Heart left ventricle (tissue), 16 donors: Measurements from ENCODE around the gene FOXJ1. TPM values are rescaled to one million over a fixed set of nuclear protein-coding genes. Genes with fewer than 3 reads are reported as not detected.
A peak's percentile ranks its signal among the peaks of the same experiment; 100 is the strongest.

Source experiments
- ATAC-seq, 4 donors: fragments of 200-7000 bp; cut with Tn5 transposase; one replicate each; pipeline ENCODE4 v1.9.1; 2020 to 2022; ENCODE audit warnings: moderate library complexity in 4 of 4, mild to moderate bottlenecking in 3 of 4, moderate number of reproducible peaks in 1 of 4
- DNase-seq, 5 donors: peaks; one replicate each; pipeline ENCODE4 v3.0.0-alpha.2; 2020
- H3K27ac ChIP-seq, 12 donors: fragments of 200-600 bp; sonication (generic) in 4 of 12; one replicate each; pipeline versions ENCODE4 v1.5.0 to v1.8.0; 2016 to 2022; ENCODE audit warnings: mild to moderate bottlenecking in 2 of 12
- H3K27me3 ChIP-seq, 9 donors: fragments of 200-600 bp; sonication (generic) in 2 of 9; one replicate each; pipeline versions ENCODE4 v1.5.1 to v1.8.0; 2016 to 2022; ENCODE audit warnings: mild to moderate bottlenecking in 3 of 9
- H3K36me3 ChIP-seq, 9 donors: fragments of 200-600 bp; sonication (generic) in 2 of 9; one replicate each; pipeline versions ENCODE4 v1.5.0 to v1.8.0; 2018 to 2022; ENCODE audit warnings: mild to moderate bottlenecking in 2 of 9
- H3K4me1 ChIP-seq, 12 donors: fragments of 200-600 bp; sonication (generic) in 4 of 12; one replicate each; pipeline versions ENCODE4 v1.5.0 to v1.8.0; 2016 to 2022; ENCODE audit warnings: mild to moderate bottlenecking in 3 of 12
- H3K4me3 ChIP-seq, 12 donors: fragments of 200-600 bp; sonication (generic) in 4 of 12; one replicate each; pipeline versions ENCODE4 v1.5.0 to v1.8.0; 2017 to 2022; ENCODE audit warnings: mild to moderate bottlenecking in 9 of 12, moderate library complexity in 4 of 12
- H3K9me3 ChIP-seq, 12 donors: fragments of 200-600 bp; sonication (generic) in 4 of 12; one replicate each; pipeline versions ENCODE4 v1.5.0 to v1.8.0; 2016 to 2022; ENCODE audit warnings: mild to moderate bottlenecking in 1 of 12
- CTCF ChIP-seq, 12 donors: fragments of 200-600 bp; sonication (generic) in 4 of 12; IDR thresholded peaks; one replicate each; pipeline versions ENCODE4 v1.5.0 to v1.8.0; 2018 to 2022; ENCODE audit warnings: antibody characterized with exemption in 12 of 12, mild to moderate bottlenecking in 5 of 12
- POLR2A ChIP-seq, 2 donors: fragments of 450-650 bp; IDR thresholded peaks; one replicate each; pipeline ENCODE4 v1.6.1; 2017; ENCODE audit warnings: antibody characterized with exemption in 2 of 2, mild to moderate bottlenecking in 2 of 2, moderate library complexity in 2 of 2
- WGBS, 4 donors: extraction: QIAGEN DNeasy Blood & Tissue Kit in 2 of 4; methylation state at CpG; one replicate each; pipeline versions ENCODE4 v1.1.5 to v1.1.7; 2013 to 2018; 5-methylcytosine and 5-hydroxymethylcytosine counted together
- intact Hi-C, 10 donors: fragments of 100-400 bp; cut with DNase I; formaldehyde crosslinking; loops; one replicate each; pipeline versions ENCODE4 v1.11.1 to v1.14.2; 2022
- polyA plus RNA-seq, 2 donors: library from polyadenylated mRNA; stranded (reverse); fragments of 200-250 nt; gene quantifications; one replicate each; pipeline ENCODE4 v1.2.3, GENCODE V29; 2013
- total RNA-seq, 9 donors: library from RNA; depleted of rRNA in 2 of 9; stranded (reverse); fragments of >200 nt in 2 of 9; fragmentation: NEBNext Ultra II Directional in 3 of 9; extraction: Animal tissue kit (Norgen Biotek cat#: 25700) in 3 of 9; gene quantifications; one replicate each; pipeline versions ENCODE4 v1.1.0 to v1.2.4, GENCODE V29; 2016 to 2023
- donor health status: ischemic (EF 13 %, LVEDD 7.1; RV severe dilation, severe dysfunction).
- donor health status: healthy with polysubstance abuse.
- donor health status: DM: no; HTN: yes; CAD: no.
- donor health status: DM: no; HTN: no; CAD: no.
- donor health status: ischemic (EF 25% LVEDD 6.9; RV normal size, moderate dysfunction).
- donor health status: ischemic (EF 25% LVEDD 5.7; RV mildly dilated, moderate dysfunction).
- donor health status: healthy.
- donor health status: DM: yes; HTN: yes; CAD: no.
- donor health status: ischemic (EF 35%, LVEDD 5.7; RV mildly dilated, moderate dysfunction).
- donor health status: nonischemic (EF 11% LVEDD 7.7; RV severe dilation, severe dysfunction).
- donor health status: DM: yes; HTN: yes; CAD: no.
- donor health status: PGD.
- donor health status: ischemic (EF 29% LVEDD 5.4; RV normal size, mild dysfunction).
- donor health status: nonischemic (EF 23%, LVEDD 6.1; RV moderate dilation, normal function).

Gene FOXJ1
- total and polyA plus RNA-seq, 11 donors, result not detected

GRCh38 chr17:76153640-76154039 lies 12.6 kb upstream of the FOXJ1 start:
- Histone ChIP-seq H3K27ac (no peak overlapping the region), H3K4me1 (no peaks in the 10 kb centered on the region), H3K27me3 (no peaks in the 10 kb centered on the region), H3K4me3 (no peak overlapping the region), H3K9me3 (no peaks in the 10 kb centered on the region), H3K36me3 (no peaks in the 10 kb centered on the region)
- no peak for TF ChIP-seq POLR2A (IDR thresholded peaks at IDR 0.05)
- TF ChIP-seq CTCF (IDR thresholded peaks at IDR 0.05), result peak in 5 of 12 donors; percentile 6 to 18 (median 12)
- ATAC-seq (no peak), DNase-seq (peak in 1 of 5 donors; percentile 19)
- 73 to 77% (median 75%) methylated on average over 5 of the region's 5 CpGs for WGBS, 4 donors
- intact Hi-C loops, result no loop called here

DNA sequence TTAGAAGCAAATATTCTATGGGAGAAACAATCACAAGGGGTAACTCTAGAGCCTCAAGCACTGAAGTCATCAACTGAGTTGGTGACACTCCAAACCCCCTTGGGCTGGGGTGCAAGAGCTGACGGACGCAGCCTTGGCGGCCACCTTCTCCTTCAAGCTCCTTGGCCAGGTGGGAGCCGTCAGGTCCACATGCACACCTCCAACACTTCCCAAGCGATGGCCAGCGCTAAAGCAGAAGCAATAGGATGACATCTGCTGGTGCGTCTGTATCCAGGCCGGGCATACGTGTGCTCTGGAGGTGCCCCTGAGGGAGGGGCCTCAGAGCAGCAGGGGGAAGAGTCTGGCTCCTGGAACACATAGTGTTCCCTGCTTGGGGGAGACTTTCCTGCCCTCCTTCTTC lies 12.2 kb upstream of the FOXJ1 start:
- Histone ChIP-seq H3K27me3 (no peaks in the 10 kb centered on the region), H3K4me3 (no peak overlapping the region), H3K9me3 (no peaks in the 10 kb centered on the region), H3K36me3 (no peaks in the 10 kb centered on the region), H3K27ac (no peak overlapping the region), H3K4me1 (no peaks in the 10 kb centered on the region)
- intact Hi-C loops, result no loop called here
- DNase-seq (peak in 1 of 5 donors; percentile 8), ATAC-seq (no peak)
- WGBS, 4 donors, result 87 to 94% (median 91%) methylated on average over 9 of the region's 9 CpGs
- TF ChIP-seq POLR2A (IDR thresholded peaks at IDR 0.05) (no peak), CTCF (IDR thresholded peaks at IDR 0.05) (no peak)

- no peaks in the 10 kb centered on the region for H3K36me3 ChIP-seq
- H3K4me1 ChIP-seq, result peaks cover 0 to 3% (median 0%) of the 10 kb centered on the region in 12 donors
- DNase-seq, result peak in 1 of 5 donors; percentile 10
- H3K27ac ChIP-seq, result no peak overlapping the region
- H3K4me3 ChIP-seq, result no peak overlapping the region
- 80 to 87% (median 84%) methylated on average over 7 of the region's 7 CpGs for WGBS, 4 donors
- no peak for ATAC-seq
- H3K27me3 ChIP-seq, result no peaks in the 10 kb centered on the region
- TF ChIP-seq POLR2A (IDR thresholded peaks at IDR 0.05) (no peak), CTCF (IDR thresholded peaks at IDR 0.05) (no peak)
- H3K9me3 ChIP-seq, result no peaks in the 10 kb centered on the region
- intact Hi-C loops, result no loop called here
Measured at GRCh38 chr17:76152591-76152990, 11.5 kb upstream of the FOXJ1 start.

DNA sequence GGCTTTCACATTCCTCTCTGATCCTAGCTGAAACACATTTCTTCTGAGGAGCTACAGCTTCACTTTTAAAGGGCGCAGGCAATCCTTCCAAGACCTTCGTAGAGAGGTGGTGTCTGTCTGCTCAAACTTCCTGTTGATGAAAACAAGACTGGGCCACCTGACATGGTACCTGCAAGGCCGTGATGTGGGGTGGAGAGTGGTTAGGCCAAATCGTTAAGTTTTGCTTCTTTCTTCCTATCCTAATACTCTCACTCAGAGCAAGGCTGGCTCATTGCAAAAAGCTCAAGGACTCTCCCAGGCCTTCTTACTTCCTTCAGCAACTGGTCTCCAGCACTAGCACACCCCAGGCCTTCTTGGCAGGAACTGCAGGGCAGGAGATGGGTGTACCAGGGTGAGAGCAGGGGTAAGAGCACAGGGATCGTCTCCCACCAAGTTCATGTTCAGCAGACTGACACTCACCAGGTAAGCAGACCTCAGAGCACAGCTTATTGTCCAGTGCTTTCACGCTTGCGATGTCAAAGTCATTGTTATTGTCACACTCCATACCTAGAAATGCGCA lies 10.9 kb upstream of the FOXJ1 start:
- Histone ChIP-seq H3K4me1 (peaks cover 0 to 5% (median 0%) of the 10 kb centered on the region in 12 donors), H3K9me3 (no peaks in the 10 kb centered on the region), H3K4me3 (no peak overlapping the region), H3K27ac (no peak overlapping the region), H3K36me3 (no peaks in the 10 kb centered on the region), H3K27me3 (no peaks in the 10 kb centered on the region)
- ATAC-seq (no peak), DNase-seq (no peak)
- intact Hi-C loops, result no loop called here
- no peak for TF ChIP-seq POLR2A (IDR thresholded peaks at IDR 0.05)
- TF ChIP-seq CTCF (IDR thresholded peaks at IDR 0.05), result no peak
- 93 to 96% (median 95%) methylated on average over 8 of the region's 8 CpGs for WGBS, 4 donors
